GM12801 (cell line): Measurements from ENCODE around the gene SLC44A1.

Experiments used
- TF ChIP-seq, protein P1 (sequence below): IDR thresholded peaks from one replicate; pipeline ENCODE4 v1.5.1; 2011; ENCODE audit warnings: control low read depth; ENCODE audit not compliant: insufficient read length; ENCODE audit errors: extremely low read depth

The SLC44A1 gene

DNA sequence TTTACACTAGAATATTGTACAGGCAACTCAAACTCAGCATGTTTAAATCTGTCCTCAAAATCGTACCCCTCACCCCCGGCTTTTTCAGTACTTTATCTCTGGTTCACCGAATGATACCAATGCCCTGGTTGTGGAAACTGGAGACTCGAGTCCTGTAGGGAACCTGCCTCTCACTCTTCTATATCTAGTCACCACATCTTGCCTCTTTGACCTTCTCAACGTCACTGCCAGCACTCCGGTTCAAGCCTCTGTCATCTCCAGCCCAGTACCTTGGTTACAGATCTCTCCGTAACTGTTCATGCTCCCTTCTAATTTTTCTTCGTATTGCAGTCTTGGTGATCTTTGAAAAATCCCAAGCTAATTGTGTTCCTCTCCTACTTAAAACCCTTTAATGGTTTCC is 6.7 kb downstream of the SLC44A1 start:
- TF ChIP-seq, protein P1, sequence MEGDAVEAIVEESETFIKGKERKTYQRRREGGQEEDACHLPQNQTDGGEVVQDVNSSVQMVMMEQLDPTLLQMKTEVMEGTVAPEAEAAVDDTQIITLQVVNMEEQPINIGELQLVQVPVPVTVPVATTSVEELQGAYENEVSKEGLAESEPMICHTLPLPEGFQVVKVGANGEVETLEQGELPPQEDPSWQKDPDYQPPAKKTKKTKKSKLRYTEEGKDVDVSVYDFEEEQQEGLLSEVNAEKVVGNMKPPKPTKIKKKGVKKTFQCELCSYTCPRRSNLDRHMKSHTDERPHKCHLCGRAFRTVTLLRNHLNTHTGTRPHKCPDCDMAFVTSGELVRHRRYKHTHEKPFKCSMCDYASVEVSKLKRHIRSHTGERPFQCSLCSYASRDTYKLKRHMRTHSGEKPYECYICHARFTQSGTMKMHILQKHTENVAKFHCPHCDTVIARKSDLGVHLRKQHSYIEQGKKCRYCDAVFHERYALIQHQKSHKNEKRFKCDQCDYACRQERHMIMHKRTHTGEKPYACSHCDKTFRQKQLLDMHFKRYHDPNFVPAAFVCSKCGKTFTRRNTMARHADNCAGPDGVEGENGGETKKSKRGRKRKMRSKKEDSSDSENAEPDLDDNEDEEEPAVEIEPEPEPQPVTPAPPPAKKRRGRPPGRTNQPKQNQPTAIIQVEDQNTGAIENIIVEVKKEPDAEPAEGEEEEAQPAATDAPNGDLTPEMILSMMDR: no peak

DNA sequence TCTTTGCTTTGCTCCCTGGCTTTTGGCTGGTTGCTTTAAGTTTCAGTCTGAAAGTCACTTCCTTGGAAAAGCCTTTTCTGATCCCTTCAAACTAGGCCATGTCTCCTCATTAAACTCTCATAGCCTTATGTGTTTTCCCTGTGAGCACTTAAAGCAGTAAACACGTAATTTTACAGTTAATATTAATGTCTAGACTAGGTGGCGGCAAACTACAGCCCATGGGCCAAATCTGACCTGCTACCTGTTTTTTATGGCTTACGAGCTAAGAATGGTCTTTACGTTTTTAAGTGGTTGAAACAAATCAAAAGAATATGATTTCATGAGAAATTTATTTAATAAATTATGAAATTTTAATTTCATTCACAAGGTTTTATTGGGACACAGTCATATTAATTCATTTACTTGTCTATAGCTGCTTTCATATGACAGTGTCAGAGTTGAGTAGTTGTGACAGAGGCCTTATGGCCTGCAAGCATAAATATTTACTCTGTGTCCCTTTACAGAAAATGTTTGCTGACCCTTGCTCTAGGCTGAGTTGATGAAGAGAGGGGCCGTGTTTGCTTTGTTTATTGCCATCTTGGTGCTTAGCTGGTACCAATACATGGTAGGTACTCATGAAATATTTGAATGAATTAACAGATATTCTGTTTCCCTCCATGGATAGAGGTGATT is 7.4 kb downstream of the SLC44A1 start:
- TF ChIP-seq, protein P1: no peak

DNA sequence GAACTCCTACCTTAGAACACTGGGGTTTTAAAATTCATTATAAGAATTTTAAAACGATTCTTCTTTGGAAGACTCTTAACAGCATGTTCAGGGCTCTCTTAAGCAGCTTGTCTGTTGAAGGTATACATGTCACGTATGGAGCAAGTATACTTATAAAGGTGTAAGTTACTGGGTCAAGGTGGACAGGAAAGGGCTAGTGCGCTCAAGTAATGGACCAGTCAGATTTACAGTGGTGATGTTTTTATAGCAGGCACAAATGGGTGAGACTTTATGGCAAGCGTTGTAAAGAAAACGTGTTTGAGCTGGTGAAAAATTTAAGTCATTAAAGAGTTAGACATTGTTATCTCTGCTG is 7.9 kb downstream of the SLC44A1 start:
- TF ChIP-seq, protein P1: no peak

DNA sequence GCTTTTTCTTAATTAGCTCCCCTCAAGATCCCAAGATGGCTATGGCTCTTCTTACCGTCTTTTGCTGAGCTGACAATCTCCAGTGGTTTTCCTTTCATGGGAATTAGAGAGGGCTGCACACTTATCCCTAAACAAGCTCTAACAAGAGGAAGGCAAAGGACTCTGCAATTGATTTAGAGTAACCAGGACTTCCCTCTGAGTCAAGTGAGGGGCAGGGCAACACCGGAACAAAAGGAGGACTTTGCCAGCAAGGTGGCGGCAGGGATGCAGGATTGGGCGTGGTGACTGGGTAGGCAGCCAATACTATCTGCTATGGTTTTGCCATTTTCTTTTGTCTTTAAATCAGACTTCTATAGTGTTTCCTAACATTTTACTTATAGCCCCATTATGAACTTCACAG is 9.8 kb downstream of the SLC44A1 start:
- TF ChIP-seq, protein P1: no peak

DNA sequence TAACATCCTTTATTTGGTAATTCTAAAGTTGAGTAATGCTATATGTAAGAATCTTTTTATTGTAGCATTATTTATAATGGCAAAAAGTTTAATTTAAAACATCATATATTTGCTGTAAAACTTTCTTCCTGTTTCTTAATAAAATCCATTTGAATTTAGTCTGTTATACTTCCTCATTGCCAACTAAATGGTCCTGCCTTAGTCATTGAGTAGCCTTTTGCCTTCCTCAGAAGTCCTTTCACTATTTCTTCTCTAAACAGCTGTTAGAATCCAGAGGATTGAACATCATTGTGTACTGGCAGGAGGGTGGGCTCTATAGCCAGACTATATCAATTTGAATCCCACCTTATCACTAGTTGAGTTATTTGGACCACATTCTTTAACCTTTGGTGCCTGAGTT is 11.0 kb downstream of the SLC44A1 start:
- TF ChIP-seq, protein P1: no peak

DNA sequence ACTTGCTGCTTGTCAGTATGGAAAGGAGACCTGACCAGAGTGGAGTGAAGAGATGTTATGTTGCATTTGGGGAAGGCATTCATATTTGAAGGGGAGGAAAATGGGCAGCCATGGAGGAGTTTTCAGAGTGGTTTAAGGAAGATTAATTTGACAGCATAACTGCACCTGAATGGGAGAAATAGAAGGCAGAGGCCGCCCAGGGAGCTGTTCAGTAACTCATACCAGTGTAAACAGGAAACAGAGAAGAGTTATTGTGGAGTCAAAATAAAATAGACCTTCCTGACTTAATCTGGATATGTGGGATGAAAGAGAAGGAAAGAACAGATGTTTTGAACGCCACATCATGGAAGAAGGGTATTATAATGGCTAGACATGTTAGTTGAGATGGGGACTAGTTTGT is 13.4 kb downstream of the SLC44A1 start:
- TF ChIP-seq, protein P1: no peak

DNA sequence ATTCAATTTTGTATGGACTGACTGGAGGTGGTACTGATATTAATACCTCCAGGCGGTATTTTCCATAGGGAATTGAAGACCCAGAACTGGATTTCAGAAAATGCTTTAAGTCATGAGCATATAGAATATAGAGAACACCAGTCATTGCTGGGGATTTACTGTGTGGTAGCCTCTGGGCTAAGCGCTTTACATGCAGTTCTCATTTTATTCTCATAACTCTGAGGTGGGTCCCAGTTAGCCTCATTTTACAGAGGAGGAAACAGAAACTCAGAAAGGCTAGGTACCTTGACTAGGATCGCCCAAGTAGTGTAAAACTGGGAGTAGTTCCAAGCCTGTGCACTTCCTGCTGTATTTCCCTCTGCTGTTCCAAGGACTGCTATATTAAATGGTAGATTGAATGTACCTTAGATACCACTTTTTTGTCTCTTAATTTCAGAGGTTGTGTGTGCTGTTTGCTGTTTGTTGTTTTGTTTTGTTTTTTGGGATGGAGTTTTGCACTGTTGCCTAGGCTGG is 13.8 kb downstream of the SLC44A1 start:
- TF ChIP-seq, protein P1: no peak
